Stomach (tissue), 9 donors: ENCODE results near the gene OPN3. TPM values are rescaled to one million over a fixed set of nuclear protein-coding genes. Genes with fewer than 3 reads are reported as not detected.

Experiments used
- DNase-seq, 2 donors: peaks; one replicate each; pipeline versions ENCODE4 v3.0.0 to v3.0.0-alpha.2; 2013 to 2019
- H3K27ac ChIP-seq, 5 donors: fragments of 200-600 bp in 4 of 5; sonication (generic) in 4 of 5; one replicate each; pipeline ENCODE4 v1.5.1; 2013 to 2019; ENCODE audit warnings: mild to moderate bottlenecking in 1 of 5, moderate library complexity in 1 of 5
- H3K27me3 ChIP-seq, 3 donors: fragments of 200-600 bp; sonication (generic); one replicate each; pipeline ENCODE4 v1.5.1; 2017 to 2019; ENCODE audit warnings: mixed run types in 1 of 3
- H3K36me3 ChIP-seq, 4 donors: fragments of 200-600 bp; sonication (generic); 1 replicate in 3 of 4; 2 replicates in 1 of 4; pipeline ENCODE4 v1.5.1; 2016 to 2019
- H3K4me1 ChIP-seq, 4 donors: fragments of 200-600 bp; sonication (generic); one replicate each; pipeline ENCODE4 v1.5.1; 2016 to 2019
- H3K4me3 ChIP-seq, 4 donors: fragments of 200-600 bp; sonication (generic) in 3 of 4; one replicate each; pipeline ENCODE4 v1.5.1; 2016 to 2019; ENCODE audit warnings: mild to moderate bottlenecking in 1 of 4
- H3K9me3 ChIP-seq, 4 donors: fragments of 200-600 bp; sonication (generic); one replicate each; pipeline ENCODE4 v1.5.1; 2016 to 2019
- EP300 ChIP-seq: sonication (generic); formaldehyde crosslinking; IDR thresholded peaks from one replicate; pipeline ENCODE4 v1.6.1; 2017; ENCODE audit warnings: antibody characterized with exemption
- POLR2A ChIP-seq, 4 donors: fragments of 450-650 bp; IDR thresholded peaks; one replicate each; pipeline ENCODE4 v1.6.1; 2016; ENCODE audit warnings: antibody characterized with exemption in 4 of 4, control low read depth in 2 of 4, mild to moderate bottlenecking in 1 of 4, moderate library complexity in 1 of 4
- POLR2AphosphoS5 ChIP-seq, 3 donors: sonication (generic); formaldehyde crosslinking; IDR thresholded peaks; one replicate each; pipeline ENCODE4 v1.6.1; 2016; ENCODE audit warnings: antibody characterized with exemption in 3 of 3
- WGBS, 5 donors: extraction: QIAGEN DNeasy Blood & Tissue Kit in 3 of 5; methylation state at CpG; one replicate each; pipeline versions ENCODE4 v1.1.5 to v1.1.7; 2013 to 2018; 5-methylcytosine and 5-hydroxymethylcytosine counted together
- intact Hi-C: fragments of 100-400 bp; cut with DNase I; formaldehyde crosslinking; loops from one replicate; pipeline ENCODE4 v1.15.1; 2023; ENCODE audit warnings: low total_unique reads
- polyA plus RNA-seq, 3 donors: library from polyadenylated mRNA; stranded (reverse); fragments of 200-250 nt; gene quantifications; one replicate each; pipeline ENCODE4 v1.2.3, GENCODE V29; 2013
- total RNA-seq, 5 donors: library from RNA; depleted of rRNA; stranded (reverse); fragments of >200 nt; gene quantifications; one replicate each; pipeline versions ENCODE4 v1.1.0 to v1.2.3, GENCODE V29; 2014 to 2016
- TF ChIP-seq, protein P1 (sequence below), 7 experiments: fragments of 450-650 bp in 4 of 7; fragments of 200-600 bp in 3 of 7; sonication (generic) in 3 of 7; IDR thresholded peaks; one replicate each; pipeline ENCODE4 v1.5.1; 2016 to 2019; ENCODE audit warnings: antibody characterized with exemption in 7 of 7, control low read depth in 2 of 7, mild to moderate bottlenecking in 1 of 7
- donor health status: healthy with polysubstance abuse.
- donor health status: Bipolar disorder and iron deficiency.
- donor health status: healthy.

Gene OPN3
- total and polyA plus RNA-seq, 8 donors: 1.8 to 15.1 (median 8.1) TPM; not detected in 1

DNA sequence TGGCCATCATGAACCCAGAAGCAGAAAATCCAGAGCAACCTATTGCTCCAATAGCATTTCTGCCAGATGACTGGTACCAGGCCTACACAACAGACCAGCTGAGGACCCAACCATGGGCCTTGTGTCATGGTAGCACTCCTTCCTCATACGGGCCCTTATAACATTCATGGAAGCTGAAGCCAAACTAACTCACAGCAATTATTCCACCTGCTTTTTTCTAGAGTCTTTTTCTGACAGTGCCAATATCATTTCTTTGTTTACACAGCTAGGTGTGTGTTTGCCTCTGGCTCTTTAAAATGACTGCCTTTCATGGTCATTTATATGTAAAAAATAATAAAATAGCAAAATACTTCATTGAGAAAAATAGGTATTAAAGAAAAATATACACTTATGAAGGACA is 8.0 kb upstream of the OPN3 start:
- intact Hi-C loops: no loop called here

DNA sequence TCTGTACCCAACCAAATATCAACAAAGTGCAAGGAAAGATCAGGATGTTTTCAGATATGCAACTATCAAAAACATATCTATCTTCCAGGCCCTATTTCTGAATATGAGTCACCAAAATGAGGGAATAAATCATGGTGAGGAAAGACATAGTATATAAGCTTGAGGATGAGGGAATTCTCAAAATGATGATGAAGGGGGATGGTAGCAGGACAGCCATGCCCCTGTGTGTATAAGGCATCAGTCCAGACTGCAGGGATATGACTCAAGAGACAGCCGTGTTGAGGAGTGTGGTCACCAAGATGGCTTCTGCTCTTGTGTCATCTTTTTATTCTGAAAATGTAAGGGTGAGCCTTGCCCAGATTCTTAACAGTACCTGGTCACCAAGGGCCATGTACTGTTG is 7.5 kb upstream of the OPN3 start:
- TF ChIP-seq, protein P1, sequence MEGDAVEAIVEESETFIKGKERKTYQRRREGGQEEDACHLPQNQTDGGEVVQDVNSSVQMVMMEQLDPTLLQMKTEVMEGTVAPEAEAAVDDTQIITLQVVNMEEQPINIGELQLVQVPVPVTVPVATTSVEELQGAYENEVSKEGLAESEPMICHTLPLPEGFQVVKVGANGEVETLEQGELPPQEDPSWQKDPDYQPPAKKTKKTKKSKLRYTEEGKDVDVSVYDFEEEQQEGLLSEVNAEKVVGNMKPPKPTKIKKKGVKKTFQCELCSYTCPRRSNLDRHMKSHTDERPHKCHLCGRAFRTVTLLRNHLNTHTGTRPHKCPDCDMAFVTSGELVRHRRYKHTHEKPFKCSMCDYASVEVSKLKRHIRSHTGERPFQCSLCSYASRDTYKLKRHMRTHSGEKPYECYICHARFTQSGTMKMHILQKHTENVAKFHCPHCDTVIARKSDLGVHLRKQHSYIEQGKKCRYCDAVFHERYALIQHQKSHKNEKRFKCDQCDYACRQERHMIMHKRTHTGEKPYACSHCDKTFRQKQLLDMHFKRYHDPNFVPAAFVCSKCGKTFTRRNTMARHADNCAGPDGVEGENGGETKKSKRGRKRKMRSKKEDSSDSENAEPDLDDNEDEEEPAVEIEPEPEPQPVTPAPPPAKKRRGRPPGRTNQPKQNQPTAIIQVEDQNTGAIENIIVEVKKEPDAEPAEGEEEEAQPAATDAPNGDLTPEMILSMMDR (IDR thresholded peaks at IDR 0.05): no peak
- no peak for TF ChIP-seq POLR2A (IDR thresholded peaks at IDR 0.05)
- no peak for TF ChIP-seq EP300
- TF ChIP-seq POLR2AphosphoS5 (IDR thresholded peaks at IDR 0.05): no peak
- WGBS, 5 donors: 67 to 95% (median 89%) methylated on average over 1 of the region's 1 CpG
- Histone ChIP-seq H3K4me3 (no peak overlapping the region), H3K4me1 (no peaks in the 10 kb centered on the region), H3K36me3 (no peaks in the 10 kb centered on the region), H3K27ac (no peak overlapping the region), H3K9me3 (no peaks in the 10 kb centered on the region), H3K27me3 (no peaks in the 10 kb centered on the region)
- intact Hi-C loops: no loop called here
- no peak for DNase-seq

More for the DNA sequence above, 8.0 kb upstream of the OPN3 start:
- no peak overlapping the region for H3K4me3 ChIP-seq
- H3K36me3 ChIP-seq: no peaks in the 10 kb centered on the region
- no peaks in the 10 kb centered on the region for H3K4me1 ChIP-seq
- WGBS, 5 donors: 51 to 90% (median 63%) methylated on average over 1 of the region's 1 CpG
- no peak for DNase-seq
- H3K27me3 ChIP-seq: no peaks in the 10 kb centered on the region
- H3K9me3 ChIP-seq: no peaks in the 10 kb centered on the region
- no peak overlapping the region for H3K27ac ChIP-seq
- no peak for TF ChIP-seq EP300
- TF ChIP-seq POLR2A (IDR thresholded peaks at IDR 0.05): no peak
- TF ChIP-seq, protein P1 (IDR thresholded peaks at IDR 0.05): no peak
- TF ChIP-seq POLR2AphosphoS5 (IDR thresholded peaks at IDR 0.05): no peak

DNA sequence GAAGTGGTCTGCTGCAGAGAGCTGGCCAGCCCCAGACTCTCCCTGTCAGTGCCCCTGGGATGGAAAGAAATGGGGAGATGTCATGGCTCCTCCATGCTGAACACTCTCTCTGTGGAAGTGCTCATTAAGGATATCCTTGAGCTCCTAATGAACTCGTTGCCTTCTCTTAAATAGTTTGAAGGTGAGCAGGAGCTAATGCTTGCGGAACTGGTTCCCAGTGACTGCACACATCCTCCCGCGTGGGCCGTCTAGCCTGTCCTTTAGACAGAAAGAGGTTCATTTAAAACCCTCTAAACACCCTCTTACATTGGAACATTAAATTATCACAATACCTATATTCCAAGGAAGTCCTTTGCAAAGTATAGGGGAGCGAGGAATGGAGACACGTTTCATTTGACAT is 6.0 kb upstream of the OPN3 start:
- intact Hi-C loops: no loop called here
- no peak overlapping the region for H3K27ac ChIP-seq
- peaks cover 0 to 3% (median under 1%) of the 10 kb centered on the region in 4 donors for H3K4me1 ChIP-seq
- WGBS, 5 donors: 64 to 78% (median 70%) methylated on average over 7 of the region's 7 CpGs
- no peaks in the 10 kb centered on the region for H3K27me3 ChIP-seq
- H3K9me3 ChIP-seq: no peaks in the 10 kb centered on the region
- no peak for DNase-seq
- TF ChIP-seq, protein P1 (IDR thresholded peaks at IDR 0.05): no peak
- TF ChIP-seq EP300 (no peak), POLR2A (IDR thresholded peaks at IDR 0.05) (no peak), POLR2AphosphoS5 (IDR thresholded peaks at IDR 0.05) (no peak)
- no peak overlapping the region for H3K4me3 ChIP-seq
- H3K36me3 ChIP-seq: no peaks in the 10 kb centered on the region

DNA sequence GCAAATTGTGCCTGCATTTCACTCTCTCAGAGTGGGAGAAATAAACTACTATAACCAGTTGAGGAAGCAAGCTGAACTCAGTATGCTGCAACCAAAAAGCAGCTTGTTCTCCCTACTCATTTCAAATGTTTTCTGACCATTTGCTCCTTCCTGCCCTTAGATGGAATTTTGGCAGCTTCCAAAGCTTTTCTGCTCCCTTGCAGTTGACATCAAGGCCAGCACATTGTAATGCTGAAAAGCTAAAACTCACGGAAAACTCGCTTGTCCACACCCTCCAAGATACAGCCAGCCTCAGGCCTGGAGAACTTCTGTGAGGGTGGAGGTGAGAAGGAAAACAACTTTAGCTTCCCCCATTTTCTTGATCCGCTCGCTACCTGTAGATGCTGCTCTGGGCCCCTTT is 5.0 kb upstream of the OPN3 start:
- no peak overlapping the region for H3K4me3 ChIP-seq
- intact Hi-C loops: no loop called here
- peaks cover 0 to 11% (median 7%) of the 10 kb centered on the region in 4 donors for H3K4me1 ChIP-seq
- H3K9me3 ChIP-seq: no peaks in the 10 kb centered on the region
- no peak for DNase-seq
- H3K27ac ChIP-seq: no peak overlapping the region
- no peak for TF ChIP-seq POLR2AphosphoS5 (IDR thresholded peaks at IDR 0.05)
- TF ChIP-seq EP300: no peak
- TF ChIP-seq POLR2A (IDR thresholded peaks at IDR 0.05): no peak
- TF ChIP-seq, protein P1 (IDR thresholded peaks at IDR 0.05): no peak
- no peaks in the 10 kb centered on the region for H3K27me3 ChIP-seq
- H3K36me3 ChIP-seq: no peaks in the 10 kb centered on the region
- WGBS, 5 donors: 59 to 80% (median 67%) methylated on average over 4 of the region's 4 CpGs
